HS-5 (cell line): ENCODE data around the gene OR4C12.
"Not testable (repeated sequence)": the region's sequence is repeated elsewhere in the genome, so short reads cannot be mapped to it uniquely, and the experiment has no call there.

Experiments used
- DNase-seq: peaks from one replicate; pipeline ENCODE4 v3.0.0-alpha.2; 2012; ENCODE audit warnings: low read depth

Gene OR4C12

GRCh38 chr11:49982435-49982834 lies at the start of gene OR4C12:
OR4C12 (minus strand) TSS chr11:49982535; CDS start chr11:49982501, 34 bp downstream.
- DNase-seq = not testable (repeated sequence)

GRCh38 chr11:50030193-50030592 lies 47.9 kb upstream of the OR4C12 start:
- no peak for DNase-seq

GRCh38 chr11:49995565-49995964 lies 13.2 kb upstream of the OR4C12 start:
- DNase-seq = peak; percentile 3

DNA sequence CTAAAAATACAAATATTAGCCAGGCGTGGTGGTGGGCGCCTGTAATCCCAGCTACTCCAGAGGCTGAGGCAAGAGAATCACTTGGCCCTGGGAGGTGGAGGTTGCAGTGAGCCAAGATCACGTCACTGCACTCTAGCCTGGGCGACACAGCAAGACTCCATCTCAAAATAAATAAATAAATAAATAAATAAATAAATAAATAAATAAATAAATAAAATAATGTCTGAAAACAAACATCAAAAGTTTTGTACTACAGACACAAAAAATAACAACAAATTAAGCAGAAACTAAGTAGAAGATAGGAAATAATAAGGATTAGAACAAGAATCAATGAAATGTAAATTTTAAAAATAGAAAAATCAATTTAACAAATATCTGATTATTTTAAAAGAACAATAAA lies 8.9 kb downstream of the OR4C12 start:
- not testable (repeated sequence) for DNase-seq

DNA sequence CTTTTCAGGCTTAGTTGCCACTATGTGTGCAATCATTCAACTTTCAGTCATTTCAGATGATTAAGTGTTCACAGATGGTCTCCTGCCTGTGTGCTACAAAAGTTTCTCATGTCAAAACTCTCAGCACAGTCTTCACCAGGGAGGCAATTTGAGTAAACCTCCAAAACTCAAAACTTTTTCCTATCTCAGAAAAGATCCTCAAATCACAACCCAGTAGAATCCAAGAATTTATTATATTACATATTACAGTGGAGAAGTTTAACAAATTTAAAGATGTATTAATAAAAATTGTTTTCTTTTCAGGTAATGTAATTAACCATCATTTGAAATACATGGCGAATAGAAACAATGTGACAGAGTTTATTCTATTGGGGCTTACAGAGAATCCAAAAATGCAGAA lies 30.2 kb downstream of the OR4C12 start, which contains the start of gene OR4C13:
OR4C13 (plus strand) TSS at position 301 of the 400 bp plus-strand sequence; CDS start at position 333, 32 bp downstream.
- no peak for DNase-seq

GRCh38 chr11:49948701-49949100 lies 33.6 kb downstream of the OR4C12 start:
- not testable (repeated sequence) for DNase-seq
